Adipocyte (in vitro differentiated cells): ENCODE measurements around the gene SLC41A1.
"Not testable (repeated sequence)": the region's sequence is repeated elsewhere in the genome, so short reads cannot be mapped to it uniquely, and the experiment has no call there.

Experiments used
- DNase-seq: peaks from one replicate; pipeline ENCODE4 v3.0.0-alpha.2; 2015; ENCODE audit warnings: low read depth
- H3K27me3 ChIP-seq: replicated peaks from 2 replicates; pipeline ENCODE4 v1.7.0; 2013; ENCODE audit warnings: mild to moderate bottlenecking, low read length, moderate library complexity; ENCODE audit not compliant: control insufficient read depth, insufficient read depth
- H3K36me3 ChIP-seq: 2 replicates; pipeline ENCODE4 v1.7.0; 2013; ENCODE audit warnings: low read length, mild to moderate bottlenecking, moderate library complexity; ENCODE audit not compliant: control insufficient read depth, insufficient read depth, severe bottlenecking
- H3K4me1 ChIP-seq: 2 replicates; pipeline ENCODE4 v1.7.0; 2013; ENCODE audit warnings: mild to moderate bottlenecking, low read length, moderate library complexity; ENCODE audit not compliant: control insufficient read depth, insufficient read depth
- H3K4me3 ChIP-seq: 2 replicates; pipeline ENCODE4 v1.7.0; 2013; ENCODE audit warnings: mild to moderate bottlenecking, low read length, moderate library complexity
- H3K9ac ChIP-seq: 2 replicates; pipeline ENCODE4 v1.7.0; 2013; ENCODE audit warnings: mild to moderate bottlenecking, low read length, moderate library complexity
- H3K9me3 ChIP-seq: 2 replicates; pipeline ENCODE4 v1.7.0; 2013; ENCODE audit warnings: mild to moderate bottlenecking, low read length, moderate library complexity; ENCODE audit not compliant: control insufficient read depth

The SLC41A1 gene

GRCh38 chr1:205840146-205840923 lies 27.3 kb upstream of the SLC41A1 start:
- Histone ChIP-seq H3K9me3 (no peaks in the 10 kb centered on the region), H3K4me1 (peaks cover 4% of the 10 kb centered on the region), H3K4me3 (no peak overlapping the region), H3K27me3 (no peaks in the 10 kb centered on the region), H3K36me3 (no peaks in the 10 kb centered on the region), H3K9ac (no peak overlapping the region)
- no peak for DNase-seq

GRCh38 chr1:205837382-205837970 lies 24.5 kb upstream of the SLC41A1 start:
- DNase-seq, result no peak

DNA sequence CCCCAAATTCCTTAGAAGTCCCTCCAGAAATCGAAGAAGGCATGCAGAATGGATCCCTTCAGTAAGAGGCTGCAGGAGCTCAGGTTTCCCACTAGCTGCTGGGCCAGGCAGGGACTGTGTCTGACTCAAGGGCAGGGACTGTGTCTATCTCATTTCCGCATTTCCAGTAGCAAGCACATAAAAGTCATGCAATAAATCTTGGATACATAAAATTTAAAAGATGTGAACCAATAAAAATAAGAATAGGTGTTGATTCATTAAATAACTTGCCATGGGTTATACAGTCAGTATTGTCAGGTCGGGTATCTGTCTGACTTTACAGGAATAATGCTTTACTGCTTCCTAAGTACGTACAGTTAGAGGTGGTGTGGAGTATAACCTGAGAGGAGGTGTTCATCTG lies 21.8 kb upstream of the SLC41A1 start:
- no peak for DNase-seq

More at GRCh38 chr1:205837382-205837970, 24.5 kb upstream of the SLC41A1 start:
- H3K4me1 ChIP-seq, result peaks cover 8% of the 10 kb centered on the region
- H3K36me3 ChIP-seq, result no peaks in the 10 kb centered on the region
- H3K4me3 ChIP-seq, result no peak overlapping the region
- H3K9me3 ChIP-seq, result no peaks in the 10 kb centered on the region
- no peaks in the 10 kb centered on the region for H3K27me3 ChIP-seq
- H3K9ac ChIP-seq, result no peak overlapping the region

GRCh38 chr1:205832326-205832751 lies 19.3 kb upstream of the SLC41A1 start:
- Histone ChIP-seq H3K27me3 (peaks cover 11% of the 10 kb centered on the region), H3K9me3 (no peaks in the 10 kb centered on the region), H3K4me1 (peaks cover 4% of the 10 kb centered on the region), H3K36me3 (no peaks in the 10 kb centered on the region), H3K4me3 (no peak overlapping the region), H3K9ac (no peak overlapping the region)
- no peak for DNase-seq

More for the DNA sequence above, 21.8 kb upstream of the SLC41A1 start:
- Histone ChIP-seq H3K36me3 (no peaks in the 10 kb centered on the region), H3K4me1 (peaks cover 8% of the 10 kb centered on the region), H3K9ac (no peak overlapping the region), H3K27me3 (no peaks in the 10 kb centered on the region), H3K4me3 (no peak overlapping the region), H3K9me3 (no peaks in the 10 kb centered on the region)

GRCh38 chr1:205827623-205828022 lies 14.6 kb upstream of the SLC41A1 start:
- no peak for DNase-seq
- no peaks in the 10 kb centered on the region for H3K36me3 ChIP-seq
- no peak overlapping the region for H3K9ac ChIP-seq
- H3K27me3 ChIP-seq, result peaks cover 25% of the 10 kb centered on the region
- H3K9me3 ChIP-seq, result no peaks in the 10 kb centered on the region
- no peak overlapping the region for H3K4me3 ChIP-seq
- H3K4me1 ChIP-seq, result no peaks in the 10 kb centered on the region

GRCh38 chr1:205826995-205827394 lies 14.0 kb upstream of the SLC41A1 start:
- Histone ChIP-seq H3K4me1 (no peaks in the 10 kb centered on the region), H3K4me3 (no peak overlapping the region)
- DNase-seq, result no peak

DNA sequence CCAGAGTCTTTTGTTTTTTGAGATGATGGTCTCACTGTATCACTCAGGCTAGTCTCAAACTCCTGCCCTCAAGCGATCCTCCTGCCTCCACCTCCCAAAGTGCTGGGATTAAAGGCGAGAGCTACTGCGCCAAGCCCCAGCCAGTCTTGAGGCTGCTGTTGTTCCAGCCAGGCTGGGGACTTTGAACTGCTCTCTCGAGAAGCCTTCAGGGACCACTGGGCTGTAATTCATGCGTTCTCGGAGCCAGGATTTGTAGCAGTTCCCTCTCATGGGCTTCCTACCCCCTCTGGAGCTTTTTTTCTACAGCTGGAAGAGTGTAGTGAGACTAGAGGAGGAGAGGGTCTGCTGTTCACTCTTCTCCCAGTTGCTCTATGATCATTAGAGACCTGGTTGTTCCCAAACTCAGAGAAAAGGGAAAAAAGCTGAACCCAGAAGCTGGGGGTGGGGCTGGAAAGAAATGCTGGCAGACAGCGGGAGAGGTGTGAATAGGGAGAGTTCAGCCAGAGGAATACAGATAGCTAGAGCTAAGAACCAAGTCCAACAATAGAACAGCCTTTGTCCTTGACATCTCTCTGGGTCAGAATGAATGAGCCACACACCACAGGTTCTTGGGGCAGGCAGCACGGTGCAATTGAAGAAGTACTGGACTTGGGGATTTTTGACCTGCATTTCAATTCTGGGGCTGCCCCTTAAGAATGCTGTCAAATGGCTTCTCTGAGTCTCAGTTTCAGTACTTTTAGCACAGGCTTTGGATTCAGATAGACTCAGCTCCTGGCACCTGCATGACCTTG lies 13.2 kb upstream of the SLC41A1 start:
- H3K27me3 ChIP-seq, result peaks cover 25% of the 10 kb centered on the region
- no peak for DNase-seq
- H3K4me3 ChIP-seq, result no peak overlapping the region
- H3K9me3 ChIP-seq, result no peaks in the 10 kb centered on the region
- H3K36me3 ChIP-seq, result no peaks in the 10 kb centered on the region
- H3K9ac ChIP-seq, result no peak overlapping the region
- no peaks in the 10 kb centered on the region for H3K4me1 ChIP-seq

More at GRCh38 chr1:205826995-205827394, 14.0 kb upstream of the SLC41A1 start:
- Histone ChIP-seq H3K36me3 (no peaks in the 10 kb centered on the region), H3K9me3 (no peaks in the 10 kb centered on the region), H3K9ac (no peak overlapping the region), H3K27me3 (peaks cover 25% of the 10 kb centered on the region)

GRCh38 chr1:205824180-205824579 lies 11.2 kb upstream of the SLC41A1 start:
- H3K9me3 ChIP-seq, result no peaks in the 10 kb centered on the region
- no peaks in the 10 kb centered on the region for H3K4me1 ChIP-seq
- no peak for DNase-seq
- H3K36me3 ChIP-seq, result no peaks in the 10 kb centered on the region
- H3K4me3 ChIP-seq, result no peak overlapping the region
- peaks cover 25% of the 10 kb centered on the region for H3K27me3 ChIP-seq
- H3K9ac ChIP-seq, result no peak overlapping the region

- H3K9ac ChIP-seq, H3K4me1 ChIP-seq, H3K9me3 ChIP-seq, H3K4me3 ChIP-seq, DNase-seq, H3K36me3 ChIP-seq: not testable (repeated sequence)
- peaks cover 21% of the 10 kb centered on the region for H3K27me3 ChIP-seq
These were observed 10.3 kb upstream of the SLC41A1 start for GRCh38 chr1:205823260-205823659.

GRCh38 chr1:205822397-205822796 lies 9.4 kb upstream of the SLC41A1 start:
- no peaks in the 10 kb centered on the region for H3K4me1 ChIP-seq
- H3K27me3 ChIP-seq, result peaks cover 15% of the 10 kb centered on the region
- no peak overlapping the region for H3K4me3 ChIP-seq
- no peak overlapping the region for H3K9ac ChIP-seq
- no peaks in the 10 kb centered on the region for H3K9me3 ChIP-seq
- no peaks in the 10 kb centered on the region for H3K36me3 ChIP-seq
- no peak for DNase-seq

- Histone ChIP-seq H3K36me3 (no peaks in the 10 kb centered on the region), H3K9me3 (no peaks in the 10 kb centered on the region), H3K9ac (no peak overlapping the region), H3K27me3 (no peaks in the 10 kb centered on the region), H3K4me1 (peaks cover 8% of the 10 kb centered on the region), H3K4me3 (no peak overlapping the region)
- DNase-seq, result no peak
These were observed 5.0 kb upstream of the SLC41A1 start for GRCh38 chr1:205817988-205818387.
